GM21576 (cell line): ENCODE data around the gene STX10.
A peak's percentile ranks its signal among the peaks of the same experiment; 100 is the strongest.
"Not testable (repeated sequence)": the region's sequence is repeated elsewhere in the genome, so short reads cannot be mapped to it uniquely, and the experiment has no call there.

ENCODE experiments used
- ATAC-seq: cut with Tn5 transposase; IDR thresholded peaks from one replicate; pipeline ENCODE4 v1.9.1; 2021; ENCODE audit warnings: mild to moderate bottlenecking, moderate library complexity; ENCODE audit not compliant: unreplicated experiment

STX10 gene

GRCh38 chr19:13165162-13165997 lies 15.2 kb upstream of the STX10 start:
- ATAC-seq: no peak

- no peak for ATAC-seq
These were observed 14.4 kb upstream of the STX10 start for GRCh38 chr19:13164343-13165161.

- ATAC-seq: no peak
These were observed 13.6 kb upstream of the STX10 start for GRCh38 chr19:13163609-13164342.

GRCh38 chr19:13162724-13163608 lies 12.8 kb upstream of the STX10 start:
- peak; percentile 37 for ATAC-seq

GRCh38 chr19:13160557-13160956 lies 10.4 kb upstream of the STX10 start:
- ATAC-seq: no peak

- ATAC-seq: no peak
These were observed 9.5 kb upstream of the STX10 start for GRCh38 chr19:13159713-13160112.

GRCh38 chr19:13155472-13156359 lies 5.5 kb upstream of the STX10 start:
- ATAC-seq: no peak

- no peak for ATAC-seq
These were observed 4.8 kb upstream of the STX10 start for GRCh38 chr19:13154911-13155471.

GRCh38 chr19:13154241-13154778 lies 4.1 kb upstream of the STX10 start:
- ATAC-seq: no peak

- no peak for ATAC-seq
These were observed 3.5 kb upstream of the STX10 start for GRCh38 chr19:13153569-13154240.

- peak; percentile 21 for ATAC-seq
These were observed 2.9 kb upstream of the STX10 start for GRCh38 chr19:13152974-13153568.

- ATAC-seq: peak; percentile 1
These were observed 2.3 kb upstream of the STX10 start for GRCh38 chr19:13152356-13152973.

- peak; percentile 33 for ATAC-seq
These were observed 1.6 kb upstream of the STX10 start for GRCh38 chr19:13151605-13152355.

- ATAC-seq: no peak
These were observed 893 bp upstream of the STX10 start for GRCh38 chr19:13150931-13151604.

GRCh38 chr19:13149628-13150186 lies 468 bp downstream of the STX10 start:
- ATAC-seq: no peak

- not testable (repeated sequence) for ATAC-seq
These were observed 975 bp downstream of the STX10 start for GRCh38 chr19:13149173-13149627.
